RWPE2 (cell line): ENCODE data around the gene NDRG3.
"Not testable (repeated sequence)": the region's sequence is repeated elsewhere in the genome, so short reads cannot be mapped to it uniquely, and the experiment has no call there.

Experiments used
- ATAC-seq: fragments of 200-7000 bp; cut with Tn5 transposase; 3 replicates; pipeline ENCODE4 v1.9.1; 2021; ENCODE audit warnings: low read depth
- DNase-seq: peaks from one replicate; pipeline ENCODE4 v3.0.0-alpha.2; 2020; ENCODE audit warnings: low spot score
- H3K27ac ChIP-seq: fragments of 450-650 bp; 2 replicates; pipeline ENCODE4 v1.5.1; 2017; ENCODE audit warnings: mild to moderate bottlenecking; ENCODE audit not compliant: poor library complexity, severe bottlenecking
- H3K27me3 ChIP-seq: fragments of 250-450 bp; sonication (Bioruptor Pico); 2 replicates; pipeline ENCODE4 v1.5.1; 2021; ENCODE audit warnings: mild to moderate bottlenecking, moderate library complexity; ENCODE audit not compliant: insufficient read depth, poor library complexity, severe bottlenecking
- H3K36me3 ChIP-seq: fragments of 250-450 bp; sonication (Bioruptor Pico); 2 replicates; pipeline ENCODE4 v1.5.1; 2020; ENCODE audit warnings: low read depth, mild to moderate bottlenecking, moderate library complexity
- H3K4me1 ChIP-seq: fragments of 250-450 bp; sonication (Bioruptor Pico); 2 replicates; pipeline ENCODE4 v1.5.1; 2021; ENCODE audit warnings: mild to moderate bottlenecking, moderate library complexity; ENCODE audit not compliant: insufficient read depth, poor library complexity, severe bottlenecking
- H3K4me3 ChIP-seq: fragments of 250-450 bp; sonication (Bioruptor Pico); 2 replicates; pipeline ENCODE4 v1.5.1; 2021; ENCODE audit warnings: mild to moderate bottlenecking, moderate library complexity; ENCODE audit not compliant: severe bottlenecking
- H3K9me3 ChIP-seq: fragments of 250-450 bp; sonication (Bioruptor Pico); 2 replicates; pipeline ENCODE4 v1.5.1; 2021; ENCODE audit warnings: mild to moderate bottlenecking, moderate library complexity; ENCODE audit not compliant: severe bottlenecking
- CTCF ChIP-seq: fragments of 450-650 bp; IDR thresholded peaks from one replicate; pipeline ENCODE4 v1.5.1; 2017; ENCODE audit warnings: mild to moderate bottlenecking, moderate library complexity; ENCODE audit not compliant: poor library complexity, severe bottlenecking

The NDRG3 gene

GRCh38 chr20:36641506-36641843 is 104.4 kb downstream of the NDRG3 start:
- Histone ChIP-seq H3K4me1 (peaks cover 5% of the 10 kb centered on the region), H3K27ac (no peak overlapping the region), H3K9me3 (no peaks in the 10 kb centered on the region), H3K36me3 (no peaks in the 10 kb centered on the region), H3K4me3 (no peak overlapping the region), H3K27me3 (no peaks in the 10 kb centered on the region)
- TF ChIP-seq CTCF = no peak
- no peak for DNase-seq
- no peak for ATAC-seq

- H3K27me3 ChIP-seq, DNase-seq, H3K4me1 ChIP-seq, H3K27ac ChIP-seq, ATAC-seq, H3K4me3 ChIP-seq, H3K9me3 ChIP-seq, H3K36me3 ChIP-seq: not testable (repeated sequence)
These were observed 107.0 kb downstream of the NDRG3 start for GRCh38 chr20:36638876-36639400.

- no peaks in the 10 kb centered on the region for H3K9me3 ChIP-seq
- no peak overlapping the region for H3K27ac ChIP-seq
- H3K27me3 ChIP-seq = no peaks in the 10 kb centered on the region
- ATAC-seq = no peak
- DNase-seq = no peak
- TF ChIP-seq CTCF = no peak
- no peak overlapping the region for H3K4me3 ChIP-seq
- H3K36me3 ChIP-seq = no peaks in the 10 kb centered on the region
- H3K4me1 ChIP-seq = no peaks in the 10 kb centered on the region
These were observed 111.5 kb downstream of the NDRG3 start for GRCh38 chr20:36634342-36634741.

- H3K27ac ChIP-seq = no peak overlapping the region
- no peak for DNase-seq
- H3K4me3 ChIP-seq = no peak overlapping the region
- no peaks in the 10 kb centered on the region for H3K27me3 ChIP-seq
- no peak for TF ChIP-seq CTCF
- H3K36me3 ChIP-seq = no peaks in the 10 kb centered on the region
- no peaks in the 10 kb centered on the region for H3K9me3 ChIP-seq
- ATAC-seq = no peak
- no peaks in the 10 kb centered on the region for H3K4me1 ChIP-seq
These were observed 112.6 kb downstream of the NDRG3 start for GRCh38 chr20:36633285-36633772.

- H3K4me3 ChIP-seq = no peak overlapping the region
- 0 out of 3 replicates have a peak, but pooled peaks have one; percentile 4 for ATAC-seq
- no peaks in the 10 kb centered on the region for H3K27me3 ChIP-seq
- no peaks in the 10 kb centered on the region for H3K9me3 ChIP-seq
- DNase-seq = no peak
- H3K27ac ChIP-seq = no peak overlapping the region
- H3K4me1 ChIP-seq = no peaks in the 10 kb centered on the region
- no peaks in the 10 kb centered on the region for H3K36me3 ChIP-seq
- TF ChIP-seq CTCF = no peak
These were observed 113.2 kb downstream of the NDRG3 start for GRCh38 chr20:36632487-36633284.
